Tibial artery (tissue), 4 donors: Measurements from ENCODE around the gene ZSCAN5A.
"Not testable (repeated sequence)": the region's sequence is repeated elsewhere in the genome, so short reads cannot be mapped to it uniquely, and the experiment has no call there.

ENCODE experiments used
- DNase-seq, 2 donors: peaks; one replicate each; pipeline ENCODE4 v3.0.0-alpha.2; 2019
- H3K27ac ChIP-seq, 2 donors: fragments of 200-600 bp; sonication (generic) in 1 of 2; 1 replicate in 1 of 2; 2 replicates in 1 of 2; pipeline ENCODE4 v1.5.1; 2018 to 2019; ENCODE audit warnings: mild to moderate bottlenecking in 1 of 2
- H3K27me3 ChIP-seq, 2 donors: fragments of 200-600 bp; sonication (generic) in 1 of 2; one replicate each; pipeline versions ENCODE4 v1.5.1 to v1.6.0; 2016 to 2019
- H3K36me3 ChIP-seq, 3 donors: fragments of 200-600 bp; sonication (generic) in 2 of 3; one replicate each; pipeline ENCODE4 v1.5.1; 2016 to 2019; ENCODE audit warnings: mild to moderate bottlenecking in 2 of 3
- H3K4me1 ChIP-seq, 4 donors: fragments of 200-600 bp; sonication (generic) in 2 of 4; 1 replicate in 3 of 4; 2 replicates in 1 of 4; pipeline ENCODE4 v1.5.1; 2016 to 2019
- H3K4me3 ChIP-seq, 2 donors: fragments of 200-600 bp; sonication (generic) in 1 of 2; 1 replicate in 1 of 2; 2 replicates in 1 of 2; pipeline ENCODE4 v1.5.1; 2018 to 2019; ENCODE audit warnings: mild to moderate bottlenecking in 2 of 2
- H3K9me3 ChIP-seq, 3 donors: fragments of 200-600 bp; sonication (generic) in 1 of 3; one replicate each; pipeline ENCODE4 v1.5.1; 2016 to 2019
- CTCF ChIP-seq, 2 experiments: fragments of 200-600 bp in 1 of 2; fragments of 450-650 bp in 1 of 2; IDR thresholded peaks; one replicate each; pipeline ENCODE4 v1.5.1; 2017 to 2019; ENCODE audit warnings: antibody characterized with exemption in 2 of 2, mild to moderate bottlenecking in 1 of 2, moderate library complexity in 1 of 2
- intact Hi-C: fragments of 100-400 bp; cut with DNase I; formaldehyde crosslinking; loops from one replicate; pipeline ENCODE4 v1.15.0; 2023; ENCODE audit warnings: low total_unique reads

The ZSCAN5A gene

GRCh38 chr19:56176881-56177280, 137.8 kb downstream of the ZSCAN5A start:
- intact Hi-C loops: no loop called here
- Histone ChIP-seq H3K27me3 (peaks cover 0 to 31% of the 10 kb centered on the region in 2 donors), H3K4me3 (no peak overlapping the region), H3K27ac (no peak overlapping the region), H3K36me3 (no peaks in the 10 kb centered on the region), H3K9me3 (no peaks in the 10 kb centered on the region), H3K4me1 (no peaks in the 10 kb centered on the region)
- no peak for TF ChIP-seq CTCF (IDR thresholded peaks at IDR 0.05)
- DNase-seq: no peak

- H3K27ac ChIP-seq, H3K9me3 ChIP-seq, H3K36me3 ChIP-seq, intact Hi-C loops, H3K4me1 ChIP-seq, H3K4me3 ChIP-seq, DNase-seq: not testable (repeated sequence)
- H3K27me3 ChIP-seq: peaks cover 0 to 31% of the 10 kb centered on the region in 2 donors
Measured at GRCh38 chr19:56176310-56176709, 138.3 kb downstream of the ZSCAN5A start.

GRCh38 chr19:56175861-56176307, 138.8 kb downstream of the ZSCAN5A start, which contains the start of gene GALP:
Gene GALP (plus strand): TSS chr19:56176008. CDS start chr19:56177109, 1,101 bp downstream.
- H3K4me3 ChIP-seq, H3K27ac ChIP-seq, H3K9me3 ChIP-seq, H3K4me1 ChIP-seq, DNase-seq, H3K36me3 ChIP-seq, intact Hi-C loops: not testable (repeated sequence)
- peaks cover 0 to 31% of the 10 kb centered on the region in 2 donors for H3K27me3 ChIP-seq

GRCh38 chr19:56174550-56174949, 140.1 kb downstream of the ZSCAN5A start:
- no peaks in the 10 kb centered on the region for H3K9me3 ChIP-seq
- peaks cover 0 to 31% of the 10 kb centered on the region in 2 donors for H3K27me3 ChIP-seq
- no peak for DNase-seq
- TF ChIP-seq CTCF (IDR thresholded peaks at IDR 0.05): no peak
- no peak overlapping the region for H3K27ac ChIP-seq
- intact Hi-C loops: loop anchor here (5.0 kb wide), 1 partner anchor 92 kb away; no protein-coding TSS in a partner anchor
- no peaks in the 10 kb centered on the region for H3K4me1 ChIP-seq
- no peaks in the 10 kb centered on the region for H3K36me3 ChIP-seq
- H3K4me3 ChIP-seq: no peak overlapping the region

- H3K9me3 ChIP-seq: no peaks in the 10 kb centered on the region
- no peaks in the 10 kb centered on the region for H3K36me3 ChIP-seq
- H3K4me1 ChIP-seq: no peaks in the 10 kb centered on the region
- intact Hi-C loops: loop anchor here (5.0 kb wide), 1 partner anchor 92 kb away; no protein-coding TSS in a partner anchor
- H3K27me3 ChIP-seq: peaks cover 0 to 31% of the 10 kb centered on the region in 2 donors
- no peak overlapping the region for H3K4me3 ChIP-seq
- no peak for TF ChIP-seq CTCF (IDR thresholded peaks at IDR 0.05)
- H3K27ac ChIP-seq: no peak overlapping the region
- DNase-seq: no peak
Measured at GRCh38 chr19:56174086-56174485, 140.6 kb downstream of the ZSCAN5A start.
